H1 (cell line): Measurements from ENCODE around the gene MITF. TPM values are rescaled to one million over a fixed set of nuclear protein-coding genes. Genes with fewer than 3 reads are reported as not detected.

Source experiments
- CTCF ChIA-PET: fragments of 300-600 bp; sonication (Branson Sonifier 250); formaldehyde crosslinking; loops from one replicate; lab custom pipeline; 2021; ENCODE audit not compliant: partially characterized antibody; lab: Charles Lee
- POLR2A ChIA-PET: fragments of 300-600 bp; sonication (Branson Sonifier 250); formaldehyde crosslinking; loops from one replicate; lab custom pipeline; 2021; ENCODE audit warnings: inconsistent platforms; ENCODE audit not compliant: partially characterized antibody; lab: Charles Lee
- DNase-seq, 2 experiments: peaks; one replicate each; pipeline versions ENCODE4 v3.0.0 to v3.0.0-alpha.2; 2010 to 2022; ENCODE audit warnings: low spot score in 2 of 2, low read depth in 1 of 2, mixed read lengths in 1 of 2
- FAIRE-seq: peaks from 2 replicates; lab custom pipeline; 2011; peaks lifted over from hg19 to GRCh38; lab: Jason Lieb, UNC
- H2AFZ ChIP-seq: 2 replicates; pipeline ENCODE4 v1.8.1; 2012; ENCODE audit warnings: low read length, inconsistent platforms
- H2AK5ac ChIP-seq: 2 replicates; pipeline ENCODE4 v1.6.1; 2013; ENCODE audit warnings: low read depth, low read length
- H2BK120ac ChIP-seq: replicated peaks from 2 replicates; pipeline ENCODE3; 2013; ENCODE audit warnings: low read depth, low read length, inconsistent platforms
- H2BK12ac ChIP-seq: 2 replicates; pipeline ENCODE4 v1.6.1; 2013; ENCODE audit warnings: low read depth, low read length
- H2BK15ac ChIP-seq: 2 replicates; pipeline ENCODE4 v1.6.1; 2013; ENCODE audit warnings: low read length
- H2BK20ac ChIP-seq: 2 replicates; pipeline ENCODE4 v1.6.1; 2013; ENCODE audit warnings: low read length
- H2BK5ac ChIP-seq: 2 replicates; pipeline ENCODE4 v1.6.1; 2013; ENCODE audit warnings: low read depth, low read length
- H3K14ac ChIP-seq: 2 replicates; pipeline ENCODE4 v1.6.1; 2013; ENCODE audit warnings: inconsistent platforms; ENCODE audit not compliant: insufficient read length
- H3K18ac ChIP-seq: 2 replicates; pipeline ENCODE4 v1.6.1; 2013; ENCODE audit warnings: low read length; ENCODE audit errors: extremely low read depth
- H3K23ac ChIP-seq: 2 replicates; pipeline ENCODE4 v1.6.1; 2013; ENCODE audit warnings: inconsistent platforms; ENCODE audit not compliant: insufficient read length
- H3K23me2 ChIP-seq: 2 replicates; pipeline ENCODE4 v1.6.1; 2013; ENCODE audit warnings: low read depth, low read length
- H3K27ac ChIP-seq: 2 replicates; pipeline ENCODE4 v1.6.1; 2011; ENCODE audit warnings: low read depth, low read length, inconsistent platforms
- H3K27me3 ChIP-seq, 4 experiments: replicated peaks in 1 of 4; 1 replicate in 1 of 4; 2 replicates in 3 of 4; pipeline versions ENCODE4 v1.6.1 to v1.8.1; 2011 to 2013; ENCODE audit warnings: low read length in 3 of 4, mild to moderate bottlenecking in 3 of 4, inconsistent platforms in 2 of 4, mixed read lengths in 2 of 4, moderate library complexity in 1 of 4; ENCODE audit not compliant: control insufficient read depth in 3 of 4, insufficient read depth in 3 of 4; ENCODE audit errors: extremely low read depth in 1 of 4
- H3K36me3 ChIP-seq, 4 experiments: 2 replicates each; pipeline versions ENCODE4 v1.6.1 to v1.8.1; 2011 to 2013; ENCODE audit warnings: mild to moderate bottlenecking in 4 of 4, low read length in 3 of 4, moderate library complexity in 2 of 4, control low read depth in 1 of 4, inconsistent platforms in 1 of 4; ENCODE audit not compliant: insufficient read depth in 4 of 4, control insufficient read depth in 2 of 4
- H3K4ac ChIP-seq: replicated peaks from 2 replicates; pipeline ENCODE3; 2013; ENCODE audit warnings: low read length, low read depth, mixed read lengths, inconsistent platforms; ENCODE audit not compliant: insufficient read length
- H3K4me1 ChIP-seq, 4 experiments: replicated peaks in 1 of 4; 1 replicate in 1 of 4; 2 replicates in 3 of 4; pipeline versions ENCODE4 v1.6.1 to v1.8.1; 2011 to 2013; ENCODE audit warnings: low read length in 3 of 4, inconsistent platforms in 2 of 4, mixed read lengths in 1 of 4; ENCODE audit not compliant: insufficient read depth in 4 of 4, control insufficient read depth in 3 of 4
- H3K4me2 ChIP-seq, 2 experiments: 2 replicates each; pipeline versions ENCODE4 v1.6.1 to v1.8.1; 2011 to 2013; ENCODE audit warnings: low read depth in 2 of 2, low read length in 2 of 2, control low read depth in 1 of 2, inconsistent platforms in 1 of 2, mild to moderate bottlenecking in 1 of 2; ENCODE audit not compliant: insufficient read depth in 1 of 2
- H3K4me3 ChIP-seq, 4 experiments: fragments of 200-600, 300-600 bp in 1 of 4; sonication (generic), shearing (Covaris generic), sonication (Bioruptor Twin) in 1 of 4; 2 replicates each; pipeline versions ENCODE4 v1.5.1 to v1.8.1; 2011 to 2016; ENCODE audit warnings: low read length in 4 of 4, low read depth in 3 of 4, control low read depth in 2 of 4, inconsistent platforms in 2 of 4, mild to moderate bottlenecking in 2 of 4, mixed read lengths in 1 of 4, moderate library complexity in 1 of 4; ENCODE audit not compliant: insufficient read depth in 2 of 4; ENCODE audit errors: extremely low read depth in 1 of 4
- H3K56ac ChIP-seq: replicated peaks from 2 replicates; pipeline ENCODE3; 2013; ENCODE audit warnings: low read depth, mild to moderate bottlenecking, mixed read lengths, low read length, inconsistent platforms; ENCODE audit not compliant: insufficient read length
- H3K79me1 ChIP-seq: 2 replicates; pipeline ENCODE4 v1.6.1; 2013; ENCODE audit warnings: low read depth, low read length, control low read depth
- H3K79me2 ChIP-seq, 2 experiments: 2 replicates each; pipeline versions ENCODE4 v1.6.1 to v1.8.1; 2012 to 2013; ENCODE audit warnings: low read length in 2 of 2, mild to moderate bottlenecking in 2 of 2, inconsistent platforms in 1 of 2; ENCODE audit not compliant: insufficient read depth in 2 of 2, control insufficient read depth in 1 of 2
- H3K9ac ChIP-seq, 4 experiments: replicated peaks in 1 of 4; 1 replicate in 1 of 4; 2 replicates in 3 of 4; pipeline versions ENCODE4 v1.6.1 to v1.8.1; 2011 to 2013; ENCODE audit warnings: low read depth in 3 of 4, low read length in 3 of 4, control low read depth in 2 of 4, mild to moderate bottlenecking in 2 of 4, moderate library complexity in 2 of 4, inconsistent platforms in 1 of 4; ENCODE audit errors: extremely low read depth in 1 of 4
- H3K9me3 ChIP-seq, 2 experiments: 2 replicates each; pipeline versions ENCODE4 v1.6.1 to v1.8.1; 2012 to 2013; ENCODE audit warnings: mild to moderate bottlenecking in 2 of 2, moderate library complexity in 2 of 2, control low read depth in 1 of 2, inconsistent platforms in 1 of 2, low read depth in 1 of 2, low read length in 1 of 2, mixed read lengths in 1 of 2; ENCODE audit not compliant: insufficient read depth in 2 of 2
- H4K20me1 ChIP-seq, 2 experiments: replicated peaks in 1 of 2; 2 replicates each; pipeline versions ENCODE3 to v1.8.1; 2011 to 2013; ENCODE audit warnings: inconsistent platforms in 2 of 2, low read length in 2 of 2, mild to moderate bottlenecking in 1 of 2; ENCODE audit not compliant: insufficient read depth in 2 of 2, control insufficient read depth in 1 of 2
- H4K5ac ChIP-seq: 2 replicates; pipeline ENCODE4 v1.6.1; 2013; ENCODE audit warnings: low read length, low read depth, mixed read lengths, inconsistent platforms; ENCODE audit not compliant: insufficient read length
- H4K8ac ChIP-seq: 2 replicates; pipeline ENCODE4 v1.8.0; 2013; ENCODE audit warnings: mild to moderate bottlenecking, moderate library complexity, low read length, inconsistent platforms; ENCODE audit not compliant: insufficient read depth; ENCODE audit errors: extremely low read depth
- H4K91ac ChIP-seq: replicated peaks from 2 replicates; pipeline ENCODE3; 2013; ENCODE audit warnings: low read length, mixed read lengths, inconsistent platforms; ENCODE audit not compliant: insufficient read length
- EP300 ChIP-seq, 2 experiments: IDR thresholded peaks; 1 replicate in 1 of 2; 2 replicates in 1 of 2; pipeline ENCODE4 v1.6.1; 2011 to 2012; ENCODE audit warnings: low read depth in 2 of 2, low read length in 2 of 2, mild to moderate bottlenecking in 2 of 2, borderline replicate concordance in 1 of 2, inconsistent platforms in 1 of 2, moderate library complexity in 1 of 2
- HDAC6 ChIP-seq: IDR thresholded peaks from one replicate; pipeline ENCODE4 v1.7.1; 2012; ENCODE audit warnings: low read depth, mild to moderate bottlenecking, inconsistent platforms, low read length, moderate library complexity
- MAFK ChIP-seq: IDR thresholded peaks from 2 replicates; pipeline ENCODE4 v1.6.1; 2012; ENCODE audit warnings: low read depth, mild to moderate bottlenecking, improper control_type of control experiment, low read length
- RBBP5 ChIP-seq: IDR thresholded peaks from 2 replicates; pipeline ENCODE4 v1.7.1; 2012; ENCODE audit warnings: low read depth, mild to moderate bottlenecking, inconsistent platforms, low read length, moderate library complexity, borderline replicate concordance
- RFX5 ChIP-seq: IDR thresholded peaks from 2 replicates; pipeline ENCODE4 v1.6.1; 2011; ENCODE audit warnings: low read depth, low read length, improper control_type of control experiment, borderline replicate concordance
- RXRA ChIP-seq: IDR thresholded peaks from 2 replicates; pipeline ENCODE4 v1.6.1; 2011; ENCODE audit warnings: low read depth, mild to moderate bottlenecking, low read length, moderate library complexity; ENCODE audit not compliant: insufficient read depth
- SP2 ChIP-seq: IDR thresholded peaks from 2 replicates; pipeline ENCODE4 v1.6.1; 2012; ENCODE audit warnings: mild to moderate bottlenecking, low read length, inconsistent platforms
- SRF ChIP-seq: IDR thresholded peaks from 2 replicates; pipeline ENCODE4 v1.6.1; 2011; ENCODE audit warnings: mild to moderate bottlenecking, low read depth, low read length, moderate library complexity
- TAF1 ChIP-seq: IDR thresholded peaks from 2 replicates; pipeline ENCODE4 v1.6.1; 2011; ENCODE audit warnings: mild to moderate bottlenecking, low read depth, low read length
- TCF12 ChIP-seq: IDR thresholded peaks from 2 replicates; pipeline ENCODE4 v1.6.1; 2011; ENCODE audit warnings: low read depth, mild to moderate bottlenecking, low read length
- WGBS, 2 experiments: shearing (Covaris generic) in 1 of 2; methylation state at CpG; one replicate each; pipeline versions ENCODE4 v1.1.6 to v1.1.7; 2013 to 2015; ENCODE audit warnings: low lambda C conversion rate in 2 of 2, mixed read lengths in 2 of 2, inconsistent platforms in 1 of 2, low coverage in 1 of 2, missing lambda C conversion rate in 1 of 2; ENCODE audit not compliant: insufficient replicate concordance in 2 of 2, insufficient coverage in 1 of 2, insufficient read length in 1 of 2; ENCODE audit errors: extremely low coverage in 1 of 2, missing lambda C conversion rate in 1 of 2; 5-methylcytosine and 5-hydroxymethylcytosine counted together
- polyA plus RNA-seq, 7 experiments: library from polyadenylated mRNA; depleted of rRNA in 3 of 7; stranded (reverse) in 5 of 7; unstranded in 2 of 7; fragments of >200 nt in 5 of 7; fragments of 200-250 nt in 2 of 7; gene quantifications; 1 replicate in 5 of 7; 2 replicates in 1 of 7; 4 replicates in 1 of 7; pipeline versions ENCODE4 v1.2.1 to v1.2.3, GENCODE V29; 2011 to 2013; ENCODE audit warnings: missing spikeins in 2 of 7, mixed read lengths in 2 of 7
- total RNA-seq: library from RNA; stranded (reverse); fragmentation: NEBNext Ultra II Directional; extraction: Animal tissue kit (Norgen Biotek cat#: 25700); gene quantifications from 2 replicates; pipeline ENCODE4 v1.2.1, GENCODE V29; 2021
- TF ChIP-seq, protein P1 (sequence below), 3 experiments: IDR thresholded peaks; 1 replicate in 2 of 3; 2 replicates in 1 of 3; pipeline versions ENCODE4 v1.5.1 to v1.6.1; 2011; ENCODE audit warnings: low read length in 3 of 3, mild to moderate bottlenecking in 3 of 3, inconsistent platforms in 2 of 3, low read depth in 1 of 3, moderate library complexity in 1 of 3; ENCODE audit not compliant: insufficient read depth in 1 of 3; ENCODE audit errors: control extremely low read depth in 1 of 3
- TF ChIP-seq, protein P2 (sequence below): IDR thresholded peaks from 2 replicates; pipeline ENCODE4 v1.6.1; 2011; ENCODE audit warnings: low read depth, mild to moderate bottlenecking, low read length; ENCODE audit not compliant: insufficient read depth

The MITF gene
- total and polyA plus RNA-seq, 2 of the 8 experiments (the other 6 are each of a cell fraction or from before 2014, with no cell fraction given) = 0.53 to 1.4 TPM

- Histone ChIP-seq H2BK15ac (no peak overlapping the region), H3K79me1 (no peaks in the 10 kb centered on the region), H3K23me2 (no peaks in the 10 kb centered on the region), H3K56ac (no peak overlapping the region), H3K36me3 (no peaks in the 10 kb centered on the region), H4K20me1 (no peaks in the 10 kb centered on the region), H2BK5ac (no peak overlapping the region), H2BK12ac (no peak overlapping the region), H2AK5ac (no peak overlapping the region), H3K9ac (no peak overlapping the region), H3K14ac (no peak overlapping the region), H3K9me3 (no peaks in the 10 kb centered on the region), H3K4me3 (no peak overlapping the region), H2BK20ac (no peak overlapping the region), H3K4me1 (peaks cover 0 to 3% (median 0%) of the 10 kb centered on the region in 4 experiments; a peak in 1 of 7 replicates), H2AFZ (no peak overlapping the region), H4K5ac (no peak overlapping the region), H3K79me2 (no peaks in the 10 kb centered on the region), H3K4ac (no peak overlapping the region), H3K23ac (no peak overlapping the region), H2BK120ac (no peak overlapping the region), H3K27ac (no peak overlapping the region), H4K91ac (no peak overlapping the region), H3K4me2 (no peak overlapping the region), H3K27me3 (no peaks in the 10 kb centered on the region), H3K18ac (no peak overlapping the region), H4K8ac (no peak overlapping the region)
- DNase-seq = no peak
- 91% methylated on average over 2 of the region's 2 CpGs; no CpG with 5 or more reads in 1 of the 2 experiments for WGBS, 2 experiments
- no peak for FAIRE-seq
- CTCF ChIA-PET = no interaction called here
- TF ChIP-seq, protein P1, sequence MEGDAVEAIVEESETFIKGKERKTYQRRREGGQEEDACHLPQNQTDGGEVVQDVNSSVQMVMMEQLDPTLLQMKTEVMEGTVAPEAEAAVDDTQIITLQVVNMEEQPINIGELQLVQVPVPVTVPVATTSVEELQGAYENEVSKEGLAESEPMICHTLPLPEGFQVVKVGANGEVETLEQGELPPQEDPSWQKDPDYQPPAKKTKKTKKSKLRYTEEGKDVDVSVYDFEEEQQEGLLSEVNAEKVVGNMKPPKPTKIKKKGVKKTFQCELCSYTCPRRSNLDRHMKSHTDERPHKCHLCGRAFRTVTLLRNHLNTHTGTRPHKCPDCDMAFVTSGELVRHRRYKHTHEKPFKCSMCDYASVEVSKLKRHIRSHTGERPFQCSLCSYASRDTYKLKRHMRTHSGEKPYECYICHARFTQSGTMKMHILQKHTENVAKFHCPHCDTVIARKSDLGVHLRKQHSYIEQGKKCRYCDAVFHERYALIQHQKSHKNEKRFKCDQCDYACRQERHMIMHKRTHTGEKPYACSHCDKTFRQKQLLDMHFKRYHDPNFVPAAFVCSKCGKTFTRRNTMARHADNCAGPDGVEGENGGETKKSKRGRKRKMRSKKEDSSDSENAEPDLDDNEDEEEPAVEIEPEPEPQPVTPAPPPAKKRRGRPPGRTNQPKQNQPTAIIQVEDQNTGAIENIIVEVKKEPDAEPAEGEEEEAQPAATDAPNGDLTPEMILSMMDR (IDR thresholded peaks at IDR 0.05; ENCODE audit: control extremely low read depth in 1 of 3, insufficient read depth in 1 of 3, low read depth in 1 of 3, low read length in 3 of 3) = no peak
- no peak for TF ChIP-seq RXRA
- no peak for TF ChIP-seq HDAC6
- TF ChIP-seq SP2 = no peak
- no peak for TF ChIP-seq MAFK
- TF ChIP-seq, protein P2, sequence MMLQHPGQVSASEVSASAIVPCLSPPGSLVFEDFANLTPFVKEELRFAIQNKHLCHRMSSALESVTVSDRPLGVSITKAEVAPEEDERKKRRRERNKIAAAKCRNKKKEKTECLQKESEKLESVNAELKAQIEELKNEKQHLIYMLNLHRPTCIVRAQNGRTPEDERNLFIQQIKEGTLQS = no peak
- TF ChIP-seq TAF1 = no peak
- TF ChIP-seq SRF = no peak
- TF ChIP-seq RBBP5 = no peak
- no peak for TF ChIP-seq EP300 (IDR thresholded peaks at IDR 0.05; ENCODE audit: borderline replicate concordance in 1 of 2, low read depth in 2 of 2, low read length in 2 of 2)
- TF ChIP-seq TCF12 = no peak
- no peak for TF ChIP-seq RFX5
- POLR2A ChIA-PET = no interaction called here
Observed at GRCh38 chr3:69746119-69746518, 6.9 kb downstream of the MITF start.
